Endothelial cell (in vitro differentiated cells): ENCODE results near the gene JAG2. TPM values are rescaled to one million over a fixed set of nuclear protein-coding genes. Genes with fewer than 3 reads are reported as not detected.

Experiments
- DNase-seq: peaks from one replicate; pipeline ENCODE4 v3.0.0; 2021; ENCODE audit warnings: low spot score
- H3K27ac Mint-ChIP-seq: one replicate; pipeline ENCODE4 v1.8.0; 2021; ENCODE audit warnings: mixed read lengths, inconsistent platforms; ENCODE audit not compliant: unreplicated experiment
- H3K27me3 Mint-ChIP-seq: one replicate; pipeline ENCODE4 v1.8.0; 2021; ENCODE audit warnings: mild to moderate bottlenecking, moderate library complexity, mixed read lengths, inconsistent platforms; ENCODE audit not compliant: unreplicated experiment
- H3K36me3 Mint-ChIP-seq: one replicate; pipeline ENCODE4 v1.8.0; 2021; ENCODE audit warnings: mild to moderate bottlenecking, low read depth, mixed read lengths, inconsistent platforms; ENCODE audit not compliant: unreplicated experiment
- H3K4me1 Mint-ChIP-seq: one replicate; pipeline ENCODE4 v1.8.0; 2021; ENCODE audit warnings: mild to moderate bottlenecking, mixed read lengths, inconsistent platforms; ENCODE audit not compliant: unreplicated experiment
- H3K4me3 Mint-ChIP-seq: one replicate; pipeline ENCODE4 v1.8.0; 2021; ENCODE audit warnings: mild to moderate bottlenecking, mixed read lengths, inconsistent platforms; ENCODE audit not compliant: unreplicated experiment
- H3K9me3 Mint-ChIP-seq: one replicate; pipeline ENCODE4 v1.8.0; 2021; ENCODE audit warnings: mixed read lengths, inconsistent platforms; ENCODE audit not compliant: unreplicated experiment
- total RNA-seq: library from RNA; stranded (reverse); fragmentation: NEBNext Ultra II Directional; extraction: Animal tissue kit (Norgen Biotek cat#: 25700); gene quantifications from one replicate; pipeline ENCODE4 v1.2.1, GENCODE V29; 2021; ENCODE audit not compliant: unreplicated experiment
- TF ChIP-seq, protein P1 (sequence below): fragments of 200-600 bp; sonication (generic); IDR thresholded peaks from one replicate; pipeline ENCODE4 v1.5.0; 2021; ENCODE audit warnings: antibody characterized with exemption; ENCODE audit not compliant: unreplicated experiment

The JAG2 gene
- total RNA-seq, 1 donor from 2014 or later: 280 TPM

DNA sequence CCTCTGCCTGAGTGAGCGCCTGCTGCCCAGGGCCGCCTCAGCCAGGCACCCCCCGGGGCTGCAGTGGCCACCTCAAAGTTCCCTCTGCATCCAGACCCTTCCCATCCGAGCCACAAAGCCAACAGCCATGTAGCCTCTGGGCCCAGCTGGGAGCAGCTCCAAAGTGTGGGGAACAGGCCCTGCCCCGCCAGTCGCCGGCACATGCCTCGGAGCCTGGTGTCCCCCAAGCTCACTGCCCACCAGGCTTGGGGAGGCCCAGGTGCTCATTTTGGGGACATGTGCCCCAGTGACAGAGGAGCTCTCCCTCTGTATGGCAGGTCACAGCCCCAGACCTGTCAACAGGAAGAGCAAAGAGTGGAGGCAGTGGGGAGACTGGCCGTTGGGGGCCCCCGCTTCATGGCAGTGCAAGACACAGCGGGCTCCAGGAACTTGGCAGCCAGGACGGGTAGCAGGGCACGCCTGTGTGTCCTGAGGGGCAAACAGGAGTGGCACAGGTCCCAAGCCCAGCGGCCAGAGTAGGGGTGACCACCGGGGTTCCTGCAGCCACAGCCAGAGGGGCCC lies 29.9 kb downstream of the JAG2 start:
- TF ChIP-seq, protein P1, sequence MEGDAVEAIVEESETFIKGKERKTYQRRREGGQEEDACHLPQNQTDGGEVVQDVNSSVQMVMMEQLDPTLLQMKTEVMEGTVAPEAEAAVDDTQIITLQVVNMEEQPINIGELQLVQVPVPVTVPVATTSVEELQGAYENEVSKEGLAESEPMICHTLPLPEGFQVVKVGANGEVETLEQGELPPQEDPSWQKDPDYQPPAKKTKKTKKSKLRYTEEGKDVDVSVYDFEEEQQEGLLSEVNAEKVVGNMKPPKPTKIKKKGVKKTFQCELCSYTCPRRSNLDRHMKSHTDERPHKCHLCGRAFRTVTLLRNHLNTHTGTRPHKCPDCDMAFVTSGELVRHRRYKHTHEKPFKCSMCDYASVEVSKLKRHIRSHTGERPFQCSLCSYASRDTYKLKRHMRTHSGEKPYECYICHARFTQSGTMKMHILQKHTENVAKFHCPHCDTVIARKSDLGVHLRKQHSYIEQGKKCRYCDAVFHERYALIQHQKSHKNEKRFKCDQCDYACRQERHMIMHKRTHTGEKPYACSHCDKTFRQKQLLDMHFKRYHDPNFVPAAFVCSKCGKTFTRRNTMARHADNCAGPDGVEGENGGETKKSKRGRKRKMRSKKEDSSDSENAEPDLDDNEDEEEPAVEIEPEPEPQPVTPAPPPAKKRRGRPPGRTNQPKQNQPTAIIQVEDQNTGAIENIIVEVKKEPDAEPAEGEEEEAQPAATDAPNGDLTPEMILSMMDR: no peak
- peaks cover 27% of the 10 kb centered on the region for H3K36me3 Mint-ChIP-seq
- no peaks in the 10 kb centered on the region for H3K4me1 Mint-ChIP-seq
- H3K9me3 Mint-ChIP-seq: no peaks in the 10 kb centered on the region
- H3K4me3 Mint-ChIP-seq: no peak overlapping the region
- DNase-seq: no peak
- H3K27me3 Mint-ChIP-seq: peaks cover 15% of the 10 kb centered on the region
- no peak overlapping the region for H3K27ac Mint-ChIP-seq

DNA sequence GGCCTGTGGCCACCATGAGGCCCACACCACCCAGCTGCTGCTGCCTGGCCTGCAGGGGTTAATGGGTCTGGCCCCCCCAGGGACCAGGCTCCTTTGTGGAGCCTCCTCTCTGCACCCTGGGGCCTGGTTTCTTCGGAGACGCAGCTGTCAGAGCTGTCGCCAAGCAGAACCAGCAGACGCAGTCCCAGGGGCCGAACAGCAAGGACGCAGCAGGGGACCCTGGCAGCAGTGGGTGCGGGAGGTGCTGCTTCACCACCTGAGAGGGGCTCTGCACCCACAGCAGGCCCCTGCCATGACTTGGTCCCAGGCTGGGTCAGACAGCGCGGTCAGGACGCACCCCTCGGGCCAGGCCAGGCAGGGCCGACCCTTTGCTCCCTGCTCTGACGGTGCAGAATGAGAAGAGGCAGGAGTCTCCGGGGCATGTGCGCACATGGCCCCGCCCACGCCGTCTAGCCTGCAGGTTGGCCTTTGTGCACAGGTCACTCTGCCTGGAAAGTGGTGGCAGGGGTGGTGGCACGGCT lies 30.5 kb downstream of the JAG2 start:
- H3K36me3 Mint-ChIP-seq: peaks cover 31% of the 10 kb centered on the region
- DNase-seq: peak; percentile 8
- no peak overlapping the region for H3K27ac Mint-ChIP-seq
- TF ChIP-seq, protein P1: no peak
- H3K4me1 Mint-ChIP-seq: no peaks in the 10 kb centered on the region
- H3K4me3 Mint-ChIP-seq: no peak overlapping the region
- H3K27me3 Mint-ChIP-seq: peaks cover 15% of the 10 kb centered on the region
- H3K9me3 Mint-ChIP-seq: peaks cover 4% of the 10 kb centered on the region

GRCh38 chr14:105137481-105138020 lies 31.0 kb downstream of the JAG2 start:
- peaks cover 31% of the 10 kb centered on the region for H3K36me3 Mint-ChIP-seq
- peaks cover 6% of the 10 kb centered on the region for H3K9me3 Mint-ChIP-seq

GRCh38 chr14:105136401-105137322 lies 31.9 kb downstream of the JAG2 start:
- Mint-ChIP-seq H3K9me3 (peaks cover 6% of the 10 kb centered on the region), H3K36me3 (peaks cover 23% of the 10 kb centered on the region), H3K4me3 (no peak overlapping the region), H3K27ac (no peak overlapping the region), H3K27me3 (peaks cover 8% of the 10 kb centered on the region), H3K4me1 (no peaks in the 10 kb centered on the region)
- no peak for DNase-seq
- TF ChIP-seq, protein P1: no peak

More at GRCh38 chr14:105137481-105138020, 31.0 kb downstream of the JAG2 start:
- H3K27me3 Mint-ChIP-seq: peaks cover 15% of the 10 kb centered on the region
- H3K4me3 Mint-ChIP-seq: no peak overlapping the region
- H3K4me1 Mint-ChIP-seq: no peaks in the 10 kb centered on the region
- DNase-seq: no peak
- TF ChIP-seq, protein P1: no peak
- H3K27ac Mint-ChIP-seq: no peak overlapping the region
